Right lobe of liver (tissue), 6 donors: ENCODE measurements around the gene SSR4. TPM values are rescaled to one million over a fixed set of nuclear protein-coding genes. Genes with fewer than 3 reads are reported as not detected.

Experiments used
- ATAC-seq, 4 donors: fragments of 200-7000 bp; cut with Tn5 transposase; one replicate each; pipeline ENCODE4 v1.9.1; 2020; ENCODE audit warnings: mild to moderate bottlenecking in 4 of 4, moderate library complexity in 4 of 4
- DNase-seq, 3 donors: peaks; one replicate each; pipeline ENCODE4 v3.0.0-alpha.2; 2020
- H3K27ac ChIP-seq, 3 donors: fragments of 200-600 bp; one replicate each; pipeline ENCODE4 v1.8.0; 2022
- H3K27me3 ChIP-seq, 2 donors: fragments of 200-600 bp; one replicate each; pipeline ENCODE4 v1.8.0; 2022
- H3K36me3 ChIP-seq, 4 donors: fragments of 200-600 bp; sonication (generic) in 1 of 4; one replicate each; pipeline versions ENCODE4 v1.5.1 to v1.8.0; 2017 to 2022; ENCODE audit warnings: control low read depth in 1 of 4
- H3K4me1 ChIP-seq, 4 donors: fragments of 200-600 bp; sonication (generic) in 1 of 4; one replicate each; pipeline versions ENCODE4 v1.5.1 to v1.8.0; 2017 to 2022; ENCODE audit warnings: control low read depth in 1 of 4
- H3K4me3 ChIP-seq, 3 donors: fragments of 200-600 bp; one replicate each; pipeline ENCODE4 v1.8.0; 2022
- H3K9me3 ChIP-seq, 4 donors: fragments of 200-600 bp; sonication (generic) in 1 of 4; one replicate each; pipeline versions ENCODE4 v1.5.1 to v1.8.0; 2017 to 2022; ENCODE audit warnings: control low read depth in 1 of 4
- POLR2A ChIP-seq: fragments of 450-650 bp; IDR thresholded peaks from one replicate; pipeline ENCODE4 v1.6.1; 2017; ENCODE audit warnings: antibody characterized with exemption, mild to moderate bottlenecking
- WGBS: methylation state at CpG from one replicate; pipeline ENCODE4 v1.1.6; 2018; ENCODE audit warnings: low coverage, low lambda C conversion rate; ENCODE audit not compliant: insufficient coverage; ENCODE audit errors: missing lambda C conversion rate; 5-methylcytosine and 5-hydroxymethylcytosine counted together
- intact Hi-C, 2 donors: fragments of 100-400 bp; cut with DNase I; formaldehyde crosslinking; loops; one replicate each; pipeline versions ENCODE4 v1.11.2 to v1.14.1; 2022
- total RNA-seq, 6 experiments: library from RNA; depleted of rRNA in 2 of 6; stranded (reverse); fragments of >200 nt in 2 of 6; fragmentation: NEBNext Ultra II Directional in 3 of 6; extraction: Animal tissue kit (Norgen Biotek cat#: 25700) in 3 of 6; gene quantifications; one replicate each; pipeline versions ENCODE4 v1.1.0 to v1.2.4, GENCODE V29; 2016 to 2023
- TF ChIP-seq, protein P1 (sequence below), 4 donors: fragments of 200-600 bp in 3 of 4; fragments of 450-650 bp in 1 of 4; IDR thresholded peaks; one replicate each; pipeline versions ENCODE4 v1.5.1 to v1.8.0; 2016 to 2022; ENCODE audit warnings: antibody characterized with exemption in 4 of 4, mild to moderate bottlenecking in 2 of 4
- donor health status: DM: no; HTN: yes; CAD: no.
- donor health status: DM: no; HTN: no; CAD: no.
- donor health status: DM: no; HTN: no; CAD: no.
- donor health status: DM: no; HTN: yes; CAD: no.
- donor health status: DM: no; HTN: yes; CAD: no.

The SSR4 gene
- total RNA-seq, 6 experiments from 2014 or later = 150 to 221 (median 205) TPM

DNA sequence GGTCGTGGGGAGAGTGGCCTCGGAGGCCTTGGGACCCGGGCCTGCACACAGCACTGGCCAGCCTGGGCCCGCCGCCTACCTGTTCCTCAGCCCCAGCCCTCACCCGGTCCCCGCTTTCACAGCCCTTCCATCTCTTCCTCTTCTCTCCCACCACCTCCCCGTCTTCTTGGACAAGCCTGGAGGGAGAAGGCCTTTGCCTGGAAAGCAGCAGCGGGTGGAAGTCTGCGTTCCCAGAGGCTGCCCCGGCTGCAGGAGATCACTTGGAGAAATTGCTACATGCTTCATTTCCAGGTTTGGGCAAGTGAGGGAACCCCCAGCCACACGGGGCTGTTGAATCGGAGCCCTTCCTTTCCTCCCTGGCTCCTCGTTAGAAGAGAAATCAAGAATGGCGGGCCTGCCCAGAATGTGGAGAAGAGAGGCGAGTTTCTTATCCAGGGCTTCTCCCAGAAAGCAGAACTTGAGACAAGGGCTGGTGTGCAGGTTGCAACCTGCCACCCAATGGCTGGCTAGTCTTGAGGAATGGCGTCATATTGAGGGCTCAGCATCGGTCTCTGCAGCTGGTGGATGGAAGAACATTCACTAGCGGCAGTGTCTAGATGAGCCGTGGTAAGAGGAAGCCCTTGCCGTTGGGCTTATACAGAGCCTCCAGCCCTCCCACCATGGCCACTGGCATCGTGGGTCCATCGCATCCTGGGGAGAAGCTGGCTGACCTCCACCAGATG, 37.1 kb downstream of the SSR4 start:
- Histone ChIP-seq H3K9me3 (no peaks in the 10 kb centered on the region), H3K36me3 (no peaks in the 10 kb centered on the region), H3K4me1 (no peaks in the 10 kb centered on the region), H3K27ac (no peak overlapping the region), H3K27me3 (peaks cover 0 to 23% of the 10 kb centered on the region in 2 donors), H3K4me3 (no peak overlapping the region)
- DNase-seq (no peak), ATAC-seq (no peak)
- TF ChIP-seq, protein P1, sequence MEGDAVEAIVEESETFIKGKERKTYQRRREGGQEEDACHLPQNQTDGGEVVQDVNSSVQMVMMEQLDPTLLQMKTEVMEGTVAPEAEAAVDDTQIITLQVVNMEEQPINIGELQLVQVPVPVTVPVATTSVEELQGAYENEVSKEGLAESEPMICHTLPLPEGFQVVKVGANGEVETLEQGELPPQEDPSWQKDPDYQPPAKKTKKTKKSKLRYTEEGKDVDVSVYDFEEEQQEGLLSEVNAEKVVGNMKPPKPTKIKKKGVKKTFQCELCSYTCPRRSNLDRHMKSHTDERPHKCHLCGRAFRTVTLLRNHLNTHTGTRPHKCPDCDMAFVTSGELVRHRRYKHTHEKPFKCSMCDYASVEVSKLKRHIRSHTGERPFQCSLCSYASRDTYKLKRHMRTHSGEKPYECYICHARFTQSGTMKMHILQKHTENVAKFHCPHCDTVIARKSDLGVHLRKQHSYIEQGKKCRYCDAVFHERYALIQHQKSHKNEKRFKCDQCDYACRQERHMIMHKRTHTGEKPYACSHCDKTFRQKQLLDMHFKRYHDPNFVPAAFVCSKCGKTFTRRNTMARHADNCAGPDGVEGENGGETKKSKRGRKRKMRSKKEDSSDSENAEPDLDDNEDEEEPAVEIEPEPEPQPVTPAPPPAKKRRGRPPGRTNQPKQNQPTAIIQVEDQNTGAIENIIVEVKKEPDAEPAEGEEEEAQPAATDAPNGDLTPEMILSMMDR (IDR thresholded peaks at IDR 0.05) = no peak
- TF ChIP-seq POLR2A = no peak
- intact Hi-C loops = no loop called here
- 47% methylated on average over 14 of the region's 23 CpGs for WGBS

DNA sequence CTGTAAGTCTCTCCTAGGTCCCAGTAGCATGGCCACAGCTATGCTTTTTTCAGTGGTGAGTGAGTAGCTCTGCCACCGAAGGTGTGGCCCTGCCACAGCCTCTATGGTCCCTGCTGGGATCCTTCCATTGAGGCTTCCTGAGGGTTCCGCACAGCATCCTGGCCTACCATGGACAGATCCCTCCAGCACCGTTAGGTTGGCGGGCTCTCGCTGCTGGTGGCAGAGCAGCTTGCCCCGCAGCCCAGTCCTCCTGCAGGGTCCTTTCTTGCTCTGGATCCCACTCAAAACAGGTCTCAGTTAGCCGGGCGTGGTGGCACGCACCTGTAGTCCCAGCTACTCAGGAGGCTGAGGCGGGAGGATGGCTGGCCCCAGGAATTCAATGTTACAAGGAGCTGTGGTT, 38.3 kb downstream of the SSR4 start:
- Histone ChIP-seq H3K9me3 (no peaks in the 10 kb centered on the region), H3K4me1 (no peaks in the 10 kb centered on the region), H3K4me3 (no peak overlapping the region), H3K36me3 (no peaks in the 10 kb centered on the region), H3K27me3 (peaks cover 0 to 23% of the 10 kb centered on the region in 2 donors), H3K27ac (no peak overlapping the region)
- intact Hi-C loops = no loop called here
- ATAC-seq = no peak
- TF ChIP-seq, protein P1 (IDR thresholded peaks at IDR 0.05) = no peak
- no peak for TF ChIP-seq POLR2A
- DNase-seq = no peak
- WGBS = 92% methylated on average over 2 of the region's 10 CpGs

DNA sequence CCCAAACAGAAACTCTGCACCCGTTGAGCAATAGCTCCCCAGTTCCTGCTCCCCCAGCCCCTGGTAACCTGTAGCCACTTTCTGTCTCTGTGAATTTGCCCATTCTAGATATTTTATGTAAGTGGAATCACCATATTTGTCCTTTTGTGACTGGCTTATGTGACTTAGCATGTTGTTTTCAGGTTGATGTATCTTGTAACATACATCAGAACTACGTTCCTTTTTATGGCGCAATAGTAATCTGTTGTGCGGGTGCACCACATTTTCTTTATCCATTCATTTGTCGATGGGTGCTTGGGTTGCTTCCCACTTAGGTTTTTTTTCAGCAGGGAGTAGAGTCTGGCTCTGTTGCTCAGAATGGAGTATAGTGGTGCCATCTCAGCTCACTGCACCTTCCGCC, 42.5 kb downstream of the SSR4 start:
- TF ChIP-seq, protein P1 (IDR thresholded peaks at IDR 0.05) = no peak
- no peak for TF ChIP-seq POLR2A
- no peak overlapping the region for H3K4me3 ChIP-seq
- no peak overlapping the region for H3K27ac ChIP-seq
- no peaks in the 10 kb centered on the region for H3K36me3 ChIP-seq
- no peaks in the 10 kb centered on the region for H3K9me3 ChIP-seq
- no peaks in the 10 kb centered on the region for H3K27me3 ChIP-seq
- no peak for DNase-seq
- WGBS = 74% methylated on average over 4 of the region's 6 CpGs
- ATAC-seq = no peak
- intact Hi-C loops = no loop called here
- H3K4me1 ChIP-seq = no peaks in the 10 kb centered on the region

DNA sequence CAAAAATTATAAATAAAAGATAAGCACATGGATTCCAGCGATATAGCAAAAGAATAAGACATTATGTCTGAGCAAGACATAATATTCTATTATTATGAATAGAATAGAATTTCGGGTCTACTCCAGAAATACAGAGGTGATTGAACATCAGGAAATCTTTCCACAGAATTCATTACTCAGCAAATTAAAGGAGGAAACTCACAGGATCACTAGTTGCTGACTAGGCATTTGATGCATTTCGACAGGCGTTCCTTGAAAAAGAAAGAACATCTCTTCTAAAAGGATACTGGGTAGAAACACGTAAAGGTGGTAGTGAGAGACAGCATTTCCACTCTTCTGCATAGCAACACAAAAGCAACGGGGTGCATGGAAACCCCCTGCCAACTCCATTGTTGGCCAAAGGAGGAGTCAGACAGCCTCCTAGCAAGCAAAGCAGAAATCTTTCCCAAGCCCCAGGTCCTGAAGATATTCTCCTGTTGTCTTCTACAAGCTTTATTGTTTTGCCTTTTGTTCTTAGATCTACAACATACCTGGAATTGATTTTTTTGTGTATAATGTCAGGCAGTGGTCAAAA, 50.1 kb downstream of the SSR4 start:
- H3K9me3 ChIP-seq = no peaks in the 10 kb centered on the region
- WGBS = 9% methylated on average over 6 of the region's 6 CpGs
- H3K36me3 ChIP-seq = no peaks in the 10 kb centered on the region
- H3K4me3 ChIP-seq = no peak overlapping the region
- no peak overlapping the region for H3K27ac ChIP-seq
- DNase-seq = no peak
- no peak for TF ChIP-seq POLR2A
- TF ChIP-seq, protein P1 (IDR thresholded peaks at IDR 0.05) = no peak
- H3K4me1 ChIP-seq = no peaks in the 10 kb centered on the region
- ATAC-seq = no peak
- intact Hi-C loops = no loop called here
- H3K27me3 ChIP-seq = peaks cover 0 to 5% of the 10 kb centered on the region in 2 donors
